Measurements from ENCODE around the gene CATSPERZ.

Gene CATSPERZ

GRCh38 chr11:64268025-64268892 is 31.9 kb upstream of the CATSPERZ start:
- DNase-seq (ENCODE audit: low spot score in 2 of 2), result peak in 1 of 2 experiments; percentile 53
- Histone ChIP-seq H3K36me3 (replicated peaks) (peaks cover 43% of the 10 kb centered on the region), H3K9me3 (no peaks in the 10 kb centered on the region), H3K27me3 (ENCODE audit: low read depth) (no peaks in the 10 kb centered on the region), H3K4me3 (peak overlapping the region; percentile 70), H3K4me1 (peaks cover 4% of the 10 kb centered on the region; the same call in 1 of the 2 replicates)
- in situ Hi-C loops (cut with MboI; ENCODE audit: low sequenced_read_pairs), result loop anchor here (25.0 kb wide), 1 partner anchor 844 kb away; the partner anchor contains the start of genes FAU, MRPL49, TM7SF2 and ZNHIT2

GRCh38 chr11:64268893-64269539 is 31.1 kb upstream of the CATSPERZ start:
- Histone ChIP-seq H3K4me3 (peak overlapping the region; percentile 70), H3K36me3 (replicated peaks) (peaks cover 35% of the 10 kb centered on the region), H3K4me1 (peaks cover 4% of the 10 kb centered on the region; the same call in 1 of the 2 replicates), H3K9me3 (no peaks in the 10 kb centered on the region), H3K27me3 (ENCODE audit: low read depth) (no peaks in the 10 kb centered on the region)
- peak in 1 of 2 experiments; percentile 61 for DNase-seq (ENCODE audit: low spot score in 2 of 2)
- in situ Hi-C loops (cut with MboI; ENCODE audit: low sequenced_read_pairs), result loop anchor here (25.0 kb wide), 1 partner anchor 843 kb away; the partner anchor contains the start of genes FAU, MRPL49, TM7SF2 and ZNHIT2

- Histone ChIP-seq H3K36me3 (replicated peaks) (peaks cover 31% of the 10 kb centered on the region), H3K27me3 (ENCODE audit: low read depth) (no peaks in the 10 kb centered on the region), H3K4me3 (peak overlapping the region; percentile 70), H3K4me1 (peaks cover 4% of the 10 kb centered on the region; the same call in 1 of the 2 replicates), H3K9me3 (no peaks in the 10 kb centered on the region)
- DNase-seq (ENCODE audit: low spot score in 2 of 2), result peak; percentile 98
- in situ Hi-C loops (cut with MboI; ENCODE audit: low sequenced_read_pairs), result loop anchor here (25.0 kb wide), 1 partner anchor 843 kb away; the partner anchor contains the start of genes FAU, MRPL49, TM7SF2 and ZNHIT2
These were observed 30.5 kb upstream of the CATSPERZ start for GRCh38 chr11:64269540-64270220.

GRCh38 chr11:64275031-64275800 is 24.9 kb upstream of the CATSPERZ start:
- no peaks in the 10 kb centered on the region for H3K9me3 ChIP-seq
- no peak overlapping the region for H3K4me3 ChIP-seq
- H3K36me3 ChIP-seq (replicated peaks), result peaks cover 28% of the 10 kb centered on the region
- no peaks in the 10 kb centered on the region for H3K27me3 ChIP-seq (ENCODE audit: low read depth)
- no peaks in the 10 kb centered on the region for H3K4me1 ChIP-seq
- in situ Hi-C loops (cut with MboI; ENCODE audit: low sequenced_read_pairs), result no loop called here
- no peak for DNase-seq (ENCODE audit: low spot score in 2 of 2)

DNA sequence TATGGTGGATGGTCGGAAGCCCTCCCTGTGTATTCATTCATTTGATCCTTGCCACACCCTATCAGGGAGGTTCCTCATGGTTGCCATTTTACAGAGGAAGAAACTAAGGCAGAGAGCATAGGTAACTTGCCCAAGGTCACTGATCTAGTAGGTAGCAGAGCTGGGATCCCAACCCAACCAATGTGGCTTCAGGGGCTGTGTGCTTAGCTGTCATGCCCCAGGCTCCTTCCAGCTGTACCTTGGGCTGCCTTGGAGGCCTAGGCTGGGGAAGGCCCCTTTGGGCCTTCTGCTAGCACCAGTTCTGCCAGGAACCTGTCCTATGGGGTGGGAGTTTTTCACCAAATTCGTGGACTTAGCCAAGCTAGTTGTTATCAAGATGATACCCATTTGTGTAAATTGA is 24.3 kb upstream of the CATSPERZ start:
- Histone ChIP-seq H3K27me3 (ENCODE audit: low read depth) (no peaks in the 10 kb centered on the region), H3K4me3 (no peak overlapping the region), H3K4me1 (no peaks in the 10 kb centered on the region), H3K9me3 (no peaks in the 10 kb centered on the region), H3K36me3 (replicated peaks) (peaks cover 28% of the 10 kb centered on the region)
- DNase-seq (ENCODE audit: low spot score in 2 of 2), result no peak
- in situ Hi-C loops (cut with MboI; ENCODE audit: low sequenced_read_pairs), result no loop called here

GRCh38 chr11:64276653-64277431 is 23.3 kb upstream of the CATSPERZ start:
- in situ Hi-C loops (cut with MboI; ENCODE audit: low sequenced_read_pairs), result no loop called here

GRCh38 chr11:64278576-64279190 is 21.5 kb upstream of the CATSPERZ start:
- no peak overlapping the region for H3K4me3 ChIP-seq
- DNase-seq (ENCODE audit: low spot score in 2 of 2), result no peak
- peaks cover 27% of the 10 kb centered on the region for H3K36me3 ChIP-seq (replicated peaks)
- H3K9me3 ChIP-seq, result no peaks in the 10 kb centered on the region
- peaks cover 3% of the 10 kb centered on the region; the same call in 1 of the 2 replicates for H3K4me1 ChIP-seq
- in situ Hi-C loops (cut with MboI; ENCODE audit: low sequenced_read_pairs), result no loop called here
- no peaks in the 10 kb centered on the region for H3K27me3 ChIP-seq (ENCODE audit: low read depth)

More at GRCh38 chr11:64276653-64277431, 23.3 kb upstream of the CATSPERZ start:
- Histone ChIP-seq H3K9me3 (no peaks in the 10 kb centered on the region), H3K27me3 (ENCODE audit: low read depth) (no peaks in the 10 kb centered on the region), H3K4me1 (no peaks in the 10 kb centered on the region), H3K4me3 (no peak overlapping the region), H3K36me3 (replicated peaks) (peaks cover 28% of the 10 kb centered on the region)
- DNase-seq (ENCODE audit: low spot score in 2 of 2), result no peak

- in situ Hi-C loops (cut with MboI; ENCODE audit: low sequenced_read_pairs), result no loop called here
- no peak for DNase-seq (ENCODE audit: low spot score in 2 of 2)
- no peak overlapping the region for H3K4me3 ChIP-seq
- H3K27me3 ChIP-seq (ENCODE audit: low read depth), result no peaks in the 10 kb centered on the region
- peaks cover 17% of the 10 kb centered on the region; the same call in 1 of the 2 replicates for H3K36me3 ChIP-seq (replicated peaks)
- peaks cover 14% of the 10 kb centered on the region for H3K4me1 ChIP-seq
- peaks cover 2% of the 10 kb centered on the region; the same call in 1 of the 2 replicates for H3K9me3 ChIP-seq
These were observed 18.0 kb upstream of the CATSPERZ start for GRCh38 chr11:64281957-64282770.

GRCh38 chr11:64283092-64283491 is 17.1 kb upstream of the CATSPERZ start:
- Histone ChIP-seq H3K4me3 (no peak overlapping the region), H3K36me3 (replicated peaks) (peaks cover 9% of the 10 kb centered on the region; the same call in 1 of the 2 replicates), H3K9me3 (peaks cover 2% of the 10 kb centered on the region; the same call in 1 of the 2 replicates), H3K27me3 (ENCODE audit: low read depth) (no peaks in the 10 kb centered on the region), H3K4me1 (peaks cover 14% of the 10 kb centered on the region)
- no peak for DNase-seq (ENCODE audit: low spot score in 2 of 2)
- in situ Hi-C loops (cut with MboI; ENCODE audit: low sequenced_read_pairs), result no loop called here

GRCh38 chr11:64284048-64284961 is 15.9 kb upstream of the CATSPERZ start, which contains the start of gene BAD:
TSS of gene BAD (minus strand) at chr11:64284665. CDS start at chr11:64284368, 297 bp downstream.
- Histone ChIP-seq H3K27me3 (ENCODE audit: low read depth) (no peaks in the 10 kb centered on the region), H3K4me3 (peak within 1 kb of the TSS; percentile 77), H3K9me3 (peaks cover 2% of the 10 kb centered on the region; the same call in 1 of the 2 replicates), H3K4me1 (peaks cover 14% of the 10 kb centered on the region), H3K36me3 (replicated peaks) (peaks cover 6% of the 10 kb centered on the region; the same call in 1 of the 2 replicates)
- in situ Hi-C loops (cut with MboI; ENCODE audit: low sequenced_read_pairs), result no loop called here
- DNase-seq (ENCODE audit: low spot score in 2 of 2), result peak; percentile 86 to 96
